MG63 (cell line): Measurements from ENCODE around the gene PYDC1. TPM values are rescaled to one million over a fixed set of nuclear protein-coding genes. Genes with fewer than 3 reads are reported as not detected.
"Not testable (repeated sequence)": the region's sequence is repeated elsewhere in the genome, so short reads cannot be mapped to it uniquely, and the experiment has no call there.

Source experiments
- DNase-seq: peaks from one replicate; pipeline ENCODE4 v3.0.0-alpha.2; 2020
- H3K27me3 ChIP-seq: fragments of 250-450 bp; sonication (Bioruptor Pico); 2 replicates; pipeline ENCODE4 v1.5.1; 2020; ENCODE audit warnings: mild to moderate bottlenecking, moderate library complexity
- H3K36me3 ChIP-seq: fragments of 250-450 bp; sonication (Bioruptor Pico); 2 replicates; pipeline ENCODE4 v1.5.1; 2020; ENCODE audit warnings: mild to moderate bottlenecking, moderate library complexity
- H3K4me3 ChIP-seq: fragments of 250-450 bp; sonication (Bioruptor Pico); 2 replicates; pipeline ENCODE4 v1.5.1; 2020; ENCODE audit warnings: mild to moderate bottlenecking, moderate library complexity
- H3K9me3 ChIP-seq: fragments of 250-450 bp; sonication (Bioruptor Pico); 2 replicates; pipeline ENCODE4 v1.5.1; 2020; ENCODE audit warnings: mild to moderate bottlenecking, moderate library complexity
- total RNA-seq: library from RNA; depleted of rRNA; stranded (reverse); fragments of >200 nt; shearing (Covaris generic); gene quantifications from 2 replicates; pipeline ENCODE4 v1.2.3, GENCODE V29; 2014; ENCODE audit warnings: low replicate concordance

PYDC1 gene
- total RNA-seq, 1 experiment from 2014 or later, result not detected

- Histone ChIP-seq H3K9me3 (no peaks in the 10 kb centered on the region), H3K36me3 (peaks cover 31% of the 10 kb centered on the region), H3K4me3 (no peak within 1 kb of the TSS), H3K27me3 (no peaks in the 10 kb centered on the region)
- no peak for DNase-seq
Observed at GRCh38 chr16:31202414-31203375, 14.2 kb downstream of the PYDC1 start, which contains the start of gene PYCARD. TSS of gene PYCARD (minus strand) at chr16:31202760. CDS start at chr16:31202690, 70 bp downstream.

- no peaks in the 10 kb centered on the region for H3K27me3 ChIP-seq
- no peaks in the 10 kb centered on the region for H3K9me3 ChIP-seq
- no peak overlapping the region for H3K4me3 ChIP-seq
- H3K36me3 ChIP-seq, result peaks cover 38% of the 10 kb centered on the region
- no peak for DNase-seq
Observed at GRCh38 chr16:31201582-31202413, 15.1 kb downstream of the PYDC1 start.

- DNase-seq, result peak; percentile 34
- Histone ChIP-seq H3K36me3 (peaks cover 46% of the 10 kb centered on the region), H3K27me3 (no peaks in the 10 kb centered on the region), H3K9me3 (no peaks in the 10 kb centered on the region), H3K4me3 (no peak overlapping the region)
Observed at GRCh38 chr16:31200821-31201568, 15.9 kb downstream of the PYDC1 start.

- not testable (repeated sequence) for H3K9me3 ChIP-seq, H3K27me3 ChIP-seq, H3K4me3 ChIP-seq, DNase-seq
- H3K36me3 ChIP-seq, result peaks cover 55% of the 10 kb centered on the region
Observed at GRCh38 chr16:31200111-31200510, 16.8 kb downstream of the PYDC1 start.

- DNase-seq, result no peak
- Histone ChIP-seq H3K4me3 (no peak overlapping the region), H3K9me3 (no peaks in the 10 kb centered on the region), H3K36me3 (peaks cover 61% of the 10 kb centered on the region), H3K27me3 (no peaks in the 10 kb centered on the region)
Observed at GRCh38 chr16:31199430-31200041, 17.4 kb downstream of the PYDC1 start.

- peaks cover 72% of the 10 kb centered on the region for H3K36me3 ChIP-seq
- DNase-seq, result no peak
- no peaks in the 10 kb centered on the region for H3K9me3 ChIP-seq
- H3K27me3 ChIP-seq, result no peaks in the 10 kb centered on the region
- H3K4me3 ChIP-seq, result no peak overlapping the region
Observed at GRCh38 chr16:31198207-31198882, 18.6 kb downstream of the PYDC1 start.

GRCh38 chr16:31196324-31197088, 20.4 kb downstream of the PYDC1 start:
- no peak for DNase-seq
- no peak overlapping the region for H3K4me3 ChIP-seq
- no peaks in the 10 kb centered on the region for H3K9me3 ChIP-seq
- H3K27me3 ChIP-seq, result no peaks in the 10 kb centered on the region
- H3K36me3 ChIP-seq, result peaks cover 91% of the 10 kb centered on the region

- DNase-seq, H3K27me3 ChIP-seq, H3K4me3 ChIP-seq, H3K9me3 ChIP-seq: not testable (repeated sequence)
- peaks cover 93% of the 10 kb centered on the region for H3K36me3 ChIP-seq
Observed at GRCh38 chr16:31195861-31196260, 21.1 kb downstream of the PYDC1 start.

- H3K4me3 ChIP-seq, result no peak overlapping the region
- H3K27me3 ChIP-seq, result no peaks in the 10 kb centered on the region
- peaks cover 96% of the 10 kb centered on the region for H3K36me3 ChIP-seq
- H3K9me3 ChIP-seq, result no peaks in the 10 kb centered on the region
- DNase-seq, result no peak
Observed at GRCh38 chr16:31194898-31195297, 22.0 kb downstream of the PYDC1 start.

GRCh38 chr16:31193874-31194273, 23.1 kb downstream of the PYDC1 start:
- no peak for DNase-seq
- Histone ChIP-seq H3K27me3 (no peaks in the 10 kb centered on the region), H3K36me3 (peaks cover 96% of the 10 kb centered on the region), H3K4me3 (no peak overlapping the region), H3K9me3 (no peaks in the 10 kb centered on the region)

- Histone ChIP-seq H3K9me3 (no peaks in the 10 kb centered on the region), H3K36me3 (peaks cover 98% of the 10 kb centered on the region), H3K4me3 (no peak overlapping the region), H3K27me3 (no peaks in the 10 kb centered on the region)
- DNase-seq, result no peak
Observed at GRCh38 chr16:31192856-31193642, 23.9 kb downstream of the PYDC1 start.

GRCh38 chr16:31191697-31192428, 25.1 kb downstream of the PYDC1 start:
- Histone ChIP-seq H3K27me3 (no peaks in the 10 kb centered on the region), H3K9me3 (no peaks in the 10 kb centered on the region), H3K4me3 (no peak overlapping the region), H3K36me3 (peaks cover 100% of the 10 kb centered on the region)
- DNase-seq, result no peak

GRCh38 chr16:31190818-31191444, 26.0 kb downstream of the PYDC1 start:
- Histone ChIP-seq H3K27me3 (no peaks in the 10 kb centered on the region), H3K36me3 (peaks cover 100% of the 10 kb centered on the region), H3K9me3 (no peaks in the 10 kb centered on the region), H3K4me3 (no peak overlapping the region)
- DNase-seq, result no peak
